Naive thymus-derived CD8-positive, alpha-beta T cell (primary cell): ENCODE measurements around the gene CYSRT1. TPM values are rescaled to one million over a fixed set of nuclear protein-coding genes. Genes with fewer than 3 reads are reported as not detected.

Experiments
- ATAC-seq, 2 donors: fragments of 150-1000 bp; cut with Tn5 transposase in 1 of 2; sonication (Bioruptor Pico), chemical (Tn5 transposase) in 1 of 2; 1 replicate in 1 of 2; 2 replicates in 1 of 2; pipeline ENCODE4 v1.10.0; 2021; ENCODE audit warnings: mild to moderate bottlenecking in 2 of 2, moderate library complexity in 2 of 2
- POLR2A ChIA-PET: fragments of 350-600 bp; sonication (Branson Sonifier 250); formaldehyde crosslinking; loops from one replicate; lab custom pipeline; 2021; ENCODE audit warnings: antibody characterized with exemption; lab: Charles Lee
- DNase-seq, 10 donors: peaks; one replicate each; pipeline versions ENCODE4 v3.0.0 to v3.0.0-alpha.2; 2020 to 2022
- H3K27ac Mint-ChIP-seq, 10 donors: one replicate each; pipeline ENCODE4 v1.8.0; 2020 to 2022; ENCODE audit warnings: mild to moderate bottlenecking in 10 of 10, mixed read lengths in 10 of 10, moderate library complexity in 4 of 10, inconsistent platforms in 1 of 10
- H3K27me3 Mint-ChIP-seq, 5 donors: one replicate each; pipeline ENCODE4 v1.8.0; 2021 to 2022; ENCODE audit warnings: mixed read lengths in 5 of 5
- H3K36me3 Mint-ChIP-seq, 3 donors: one replicate each; pipeline ENCODE4 v1.8.0; 2020 to 2022; ENCODE audit warnings: mixed read lengths in 3 of 3, mild to moderate bottlenecking in 2 of 3, inconsistent platforms in 1 of 3
- H3K4me1 Mint-ChIP-seq, 4 donors: one replicate each; pipeline ENCODE4 v1.8.0; 2021 to 2022; ENCODE audit warnings: mixed read lengths in 4 of 4
- H3K4me3 Mint-ChIP-seq, 10 donors: one replicate each; pipeline ENCODE4 v1.8.0; 2020 to 2022; ENCODE audit warnings: mild to moderate bottlenecking in 10 of 10, mixed read lengths in 10 of 10, moderate library complexity in 6 of 10, inconsistent platforms in 1 of 10
- H3K9me3 Mint-ChIP-seq, 9 donors: one replicate each; pipeline ENCODE4 v1.8.0; 2020 to 2022; ENCODE audit warnings: mixed read lengths in 9 of 9, mild to moderate bottlenecking in 3 of 9, inconsistent platforms in 1 of 9, moderate library complexity in 1 of 9
- polyA plus RNA-seq, 3 donors: library from polyadenylated mRNA; unstranded; fragments of 300-500 nt; fragmentation: Illumina TruSeq; gene quantifications; one replicate each; pipeline ENCODE4 v1.2.3, GENCODE V29; 2021
- total RNA-seq, 8 experiments: library from RNA in 2 of 8; stranded (reverse) in 2 of 8; gene quantifications; one replicate each; pipeline ENCODE4 v1.2.3 and lab custom pipeline; 2021 to 2026

The CYSRT1 gene, protein sequence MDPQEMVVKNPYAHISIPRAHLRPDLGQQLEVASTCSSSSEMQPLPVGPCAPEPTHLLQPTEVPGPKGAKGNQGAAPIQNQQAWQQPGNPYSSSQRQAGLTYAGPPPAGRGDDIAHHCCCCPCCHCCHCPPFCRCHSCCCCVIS
- total RNA-seq (under 1 TPM; 0.30 to 0.47 TPM), polyA plus RNA-seq (not detected), total RNA-seq (lab: John Stamatoyannopoulos, UW) (0 to 0.39 (median 0.18) reads per million in 6 experiments)

GRCh38 chr9:137224830-137225694 lies at the start of gene CYSRT1:
Gene CYSRT1, plus strand, starts transcription at chr9:137225174. Its CDS starts 448 bp downstream, at chr9:137225622.
- Mint-ChIP-seq H3K27me3 (peaks cover 2 to 10% (median 4%) of the 10 kb centered on the region in 5 donors), H3K36me3 (peaks cover 0 to 2% (median 1%) of the 10 kb centered on the region in 3 donors), H3K4me1 (peaks cover 5 to 14% (median 12%) of the 10 kb centered on the region in 4 donors), H3K4me3 (peak within 1 kb of the TSS; percentile 73 to 89 (median 82)), H3K9me3 (no peaks in the 10 kb centered on the region), H3K27ac (peak within 1 kb of the TSS in 9 of 10 donors; percentile 67 to 92 (median 84))
- POLR2A ChIA-PET: interaction anchor here (2.0 to 6.4 kb wide), 7 partner anchors 16 to 138 kb away, joined by 4 to 85 read pairs (median 34); partner anchors contain the start of genes ANAPC2, MAN1B1, NDOR1 and SSNA1
- DNase-seq (no peak), ATAC-seq (no peak)

DNA sequence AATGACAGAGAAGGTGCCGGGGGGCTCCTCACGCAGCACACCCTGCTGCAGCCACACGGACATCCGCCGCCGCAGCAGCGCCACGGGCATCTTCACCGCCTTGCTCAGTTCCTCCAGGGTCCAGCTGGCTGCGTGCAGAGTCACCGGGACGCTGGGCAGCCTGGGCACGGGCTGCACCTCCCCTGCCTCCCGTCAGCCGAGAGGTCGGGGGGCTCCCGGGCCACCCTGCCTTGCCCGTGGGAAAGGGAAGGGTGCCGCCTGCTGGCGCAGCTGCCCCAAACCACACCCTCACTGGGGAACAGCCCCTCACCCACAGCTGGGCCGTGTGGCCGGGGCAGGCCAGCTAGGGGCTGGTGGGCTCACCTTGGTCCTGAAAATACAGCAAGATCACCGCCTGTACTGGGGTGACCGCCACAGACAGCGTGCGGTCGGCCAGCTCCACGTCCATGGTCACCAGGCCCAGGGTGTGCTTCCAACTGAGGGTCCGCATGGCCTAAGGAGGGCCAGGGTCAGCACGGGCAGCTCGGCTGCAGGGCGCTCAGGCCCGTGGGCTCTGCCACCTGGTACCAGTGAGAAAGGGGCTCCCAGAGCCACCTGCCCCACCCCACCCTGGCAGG lies 49.5 kb upstream of the CYSRT1 start:
- H3K4me3 Mint-ChIP-seq: peak overlapping the region in 4 of 10 donors; percentile 18 to 39 (median 26)
- POLR2A ChIA-PET: interaction anchor here (1.1 to 2.4 kb wide), 4 partner anchors 10 to 46 kb away, joined by 3 to 11 read pairs (median 4); partner anchors contain the start of genes ANAPC2 and SSNA1
- no peak overlapping the region for H3K27ac Mint-ChIP-seq
- ATAC-seq (peak in 1 of 2 donors; percentile 24), DNase-seq (no peak)
- H3K27me3 Mint-ChIP-seq: peaks cover 0 to 8% (median 0%) of the 10 kb centered on the region in 5 donors
- H3K9me3 Mint-ChIP-seq: no peaks in the 10 kb centered on the region
- H3K36me3 Mint-ChIP-seq: peaks cover 0 to 17% (median 3%) of the 10 kb centered on the region in 3 donors
- peaks cover 0 to 13% (median under 1%) of the 10 kb centered on the region in 4 donors for H3K4me1 Mint-ChIP-seq

DNA sequence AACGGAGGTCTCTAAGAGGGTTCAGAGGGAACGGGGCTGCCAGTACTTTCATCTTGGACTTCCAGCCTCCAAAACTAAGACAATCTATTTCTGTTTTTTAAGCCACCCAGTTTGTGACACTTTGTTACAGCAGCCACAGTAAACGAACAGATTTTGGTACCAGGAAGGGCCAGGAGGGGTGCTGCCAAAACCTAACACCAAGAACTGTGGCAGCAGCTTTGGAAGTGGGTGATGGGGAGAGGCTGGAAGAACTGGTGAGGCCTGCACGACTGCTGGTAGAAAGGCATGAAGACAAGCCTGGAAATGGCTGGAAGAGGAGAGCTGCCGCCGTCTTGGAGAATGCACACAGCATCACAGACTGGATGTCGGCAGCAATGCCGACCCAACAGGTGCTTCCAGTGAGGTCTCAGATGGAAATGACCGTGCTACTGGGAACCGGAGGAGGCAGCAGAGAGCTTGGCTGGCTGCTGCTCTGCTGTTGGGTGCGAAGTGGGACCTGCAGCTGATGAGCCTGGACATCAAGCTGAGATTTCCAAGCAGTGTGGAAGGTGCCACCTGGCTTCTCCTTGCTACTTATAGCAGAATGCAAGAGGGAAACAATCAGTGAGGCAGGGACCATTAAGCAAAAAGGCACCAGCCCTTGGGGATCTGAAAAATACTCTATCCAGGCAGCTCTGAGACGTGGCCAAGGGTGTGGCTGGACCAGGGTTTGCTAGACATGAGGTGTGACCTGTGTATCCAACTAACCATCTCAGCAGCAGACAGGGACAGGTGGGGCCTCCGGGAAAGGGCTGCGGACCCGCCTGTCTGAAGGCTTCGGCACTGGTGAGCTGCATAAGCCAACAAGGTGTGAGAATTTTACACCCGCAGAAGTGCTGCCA lies 48.4 kb upstream of the CYSRT1 start:
- Mint-ChIP-seq H3K4me1 (peaks cover 0 to 13% (median under 1%) of the 10 kb centered on the region in 4 donors), H3K27ac (peak overlapping the region in 4 of 10 donors; percentile 29 to 78 (median 50)), H3K9me3 (no peaks in the 10 kb centered on the region), H3K36me3 (peaks cover 0 to 17% (median 3%) of the 10 kb centered on the region in 3 donors), H3K4me3 (no peak overlapping the region), H3K27me3 (peaks cover 0 to 2% (median 0%) of the 10 kb centered on the region in 5 donors)
- POLR2A ChIA-PET: interaction anchor here (0.8 kb wide), 1 partner anchor 19 kb away, joined by 3 read pairs; no protein-coding TSS in a partner anchor
- peak; percentile 62 to 69 for ATAC-seq
- DNase-seq: peak in 1 of 10 donors; percentile 30

DNA sequence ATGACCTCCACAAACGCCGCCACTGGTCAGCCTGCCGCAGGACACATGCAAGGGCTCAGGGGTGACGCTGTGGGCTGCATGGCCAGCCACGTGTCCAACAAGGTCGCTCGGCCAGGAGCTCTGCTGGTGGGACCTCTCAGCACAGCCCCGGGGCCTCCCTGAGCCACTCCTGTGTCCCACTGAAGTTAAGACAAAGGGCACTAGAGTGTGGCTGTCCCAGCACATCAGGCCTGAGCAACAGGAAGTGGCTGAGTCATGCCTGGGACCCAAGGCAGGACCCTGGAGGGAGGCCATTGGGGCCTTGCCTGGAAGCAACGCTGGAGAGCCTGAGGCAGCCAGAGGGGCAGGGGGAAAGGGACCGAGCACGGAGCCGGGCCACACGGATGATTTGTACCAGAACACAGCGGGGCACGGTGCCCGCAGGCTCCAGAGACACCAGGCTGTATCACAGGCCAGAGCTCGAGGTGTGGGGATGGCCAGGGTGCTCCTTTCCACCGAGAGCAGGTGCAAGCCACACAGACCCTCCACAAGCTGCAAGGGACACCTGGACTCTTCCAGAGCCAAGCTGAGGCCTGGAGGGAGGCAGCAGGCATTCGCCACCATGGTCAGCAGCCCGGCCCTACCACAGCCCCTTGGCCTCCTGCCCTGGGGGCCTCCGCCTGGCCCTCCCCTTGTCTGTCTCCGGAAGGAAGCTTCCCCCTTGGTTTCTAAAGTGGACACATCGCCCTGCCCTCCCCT lies 46.6 kb upstream of the CYSRT1 start:
- H3K9me3 Mint-ChIP-seq: no peaks in the 10 kb centered on the region
- no peak overlapping the region for H3K27ac Mint-ChIP-seq
- no peaks in the 10 kb centered on the region for H3K27me3 Mint-ChIP-seq
- H3K4me3 Mint-ChIP-seq: no peak overlapping the region
- H3K4me1 Mint-ChIP-seq: peaks cover 0 to 9% (median under 1%) of the 10 kb centered on the region in 4 donors
- no peak for DNase-seq
- no peak for ATAC-seq
- H3K36me3 Mint-ChIP-seq: peaks cover 0 to 31% (median 9%) of the 10 kb centered on the region in 3 donors
- POLR2A ChIA-PET: interaction anchor here (0.6 to 1.7 kb wide), 3 partner anchors 9 to 45 kb away, joined by 4 read pairs; no protein-coding TSS in a partner anchor

- POLR2A ChIA-PET: interaction anchor here (0.6 to 2.2 kb wide), 3 partner anchors 8 to 44 kb away, joined by 4 to 6 read pairs (median 4); no protein-coding TSS in a partner anchor
- H3K9me3 Mint-ChIP-seq: no peaks in the 10 kb centered on the region
- H3K27me3 Mint-ChIP-seq: no peaks in the 10 kb centered on the region
- no peak overlapping the region for H3K4me3 Mint-ChIP-seq
- peaks cover 0 to 37% (median 12%) of the 10 kb centered on the region in 3 donors for H3K36me3 Mint-ChIP-seq
- peaks cover under 1 to 6% (median 2%) of the 10 kb centered on the region in 4 donors for H3K4me1 Mint-ChIP-seq
- H3K27ac Mint-ChIP-seq: no peak overlapping the region
- no peak for ATAC-seq
- no peak for DNase-seq
These were observed 45.9 kb upstream of the CYSRT1 start for GRCh38 chr9:137178939-137179630.

GRCh38 chr9:137179761-137180160 lies 45.2 kb upstream of the CYSRT1 start:
- no peaks in the 10 kb centered on the region for H3K9me3 Mint-ChIP-seq
- H3K4me3 Mint-ChIP-seq: no peak overlapping the region
- peaks cover 3 to 8% (median 6%) of the 10 kb centered on the region in 4 donors for H3K4me1 Mint-ChIP-seq
- ATAC-seq (no peak), DNase-seq (no peak)
- H3K36me3 Mint-ChIP-seq: peaks cover 0 to 43% (median 12%) of the 10 kb centered on the region in 3 donors
- H3K27ac Mint-ChIP-seq: no peak overlapping the region
- H3K27me3 Mint-ChIP-seq: no peaks in the 10 kb centered on the region
- POLR2A ChIA-PET: interaction anchor here (2.2 kb wide), 1 partner anchor 44 kb away, joined by 6 read pairs; no protein-coding TSS in a partner anchor

- H3K4me3 Mint-ChIP-seq: no peak overlapping the region
- peaks cover 0 to 45% (median 12%) of the 10 kb centered on the region in 3 donors for H3K36me3 Mint-ChIP-seq
- POLR2A ChIA-PET: interaction anchor here (2.2 kb wide), 1 partner anchor 43 kb away, joined by 6 read pairs; no protein-coding TSS in a partner anchor
- no peak for ATAC-seq
- H3K27me3 Mint-ChIP-seq: no peaks in the 10 kb centered on the region
- no peaks in the 10 kb centered on the region for H3K9me3 Mint-ChIP-seq
- no peak for DNase-seq
- no peak overlapping the region for H3K27ac Mint-ChIP-seq
- H3K4me1 Mint-ChIP-seq: peaks cover 4 to 12% (median 6%) of the 10 kb centered on the region in 4 donors
These were observed 44.5 kb upstream of the CYSRT1 start for GRCh38 chr9:137180491-137180890.

DNA sequence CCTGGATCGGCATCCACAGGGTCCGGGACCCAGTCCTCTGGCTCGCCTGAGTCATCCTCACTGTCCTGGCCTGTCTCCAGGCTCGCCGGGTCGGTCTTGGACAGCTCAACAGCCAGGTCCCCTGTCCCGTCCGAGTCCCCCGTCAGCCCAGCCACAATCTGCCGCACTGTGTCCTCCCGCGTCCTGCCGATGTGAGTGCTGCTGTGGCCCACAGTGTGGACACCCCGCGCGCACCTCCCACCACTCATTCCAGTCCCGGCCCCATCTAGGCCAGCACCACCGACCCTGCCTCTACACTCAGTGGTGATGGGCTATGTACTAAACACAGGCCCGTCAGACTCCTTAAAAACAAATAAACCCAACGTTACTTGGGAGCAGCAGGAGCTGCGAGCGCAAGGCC lies 43.3 kb upstream of the CYSRT1 start:
- POLR2A ChIA-PET: interaction anchor here (0.6 kb wide), 1 partner anchor 49 kb away, joined by 6 read pairs; no protein-coding TSS in a partner anchor
- ATAC-seq (no peak), DNase-seq (no peak)
- H3K4me3 Mint-ChIP-seq: peak overlapping the region in 1 of 10 donors; percentile 4
- H3K4me1 Mint-ChIP-seq: peaks cover 4 to 20% (median 10%) of the 10 kb centered on the region in 4 donors
- no peaks in the 10 kb centered on the region for H3K27me3 Mint-ChIP-seq
- H3K27ac Mint-ChIP-seq: no peak overlapping the region
- no peaks in the 10 kb centered on the region for H3K9me3 Mint-ChIP-seq
- peaks cover 0 to 45% (median 14%) of the 10 kb centered on the region in 3 donors for H3K36me3 Mint-ChIP-seq

DNA sequence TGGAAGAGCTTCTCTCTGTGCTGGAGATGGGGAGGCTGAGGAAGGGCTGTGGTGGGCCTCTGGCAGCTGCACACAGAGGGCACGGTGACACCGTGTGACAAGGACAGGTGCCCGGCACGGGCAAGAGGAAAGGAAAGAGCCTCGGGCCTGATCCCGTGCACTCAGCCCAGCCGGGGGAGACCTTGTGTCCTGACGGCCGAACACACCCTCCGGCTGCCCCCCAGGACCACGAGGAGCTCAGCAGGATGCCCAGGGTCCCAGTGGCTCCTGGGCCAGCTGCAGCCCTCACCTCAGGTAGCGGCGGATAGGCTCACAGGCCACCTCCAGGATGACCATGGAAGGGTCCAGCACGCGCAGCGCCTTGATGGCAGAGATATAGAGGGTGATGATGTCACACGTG lies 42.1 kb upstream of the CYSRT1 start:
- Mint-ChIP-seq H3K27me3 (no peaks in the 10 kb centered on the region), H3K4me3 (peak overlapping the region in 1 of 10 donors; percentile 71), H3K9me3 (no peaks in the 10 kb centered on the region), H3K27ac (no peak overlapping the region), H3K36me3 (peaks cover 0 to 40% (median 16%) of the 10 kb centered on the region in 3 donors), H3K4me1 (peaks cover 4 to 31% (median 19%) of the 10 kb centered on the region in 4 donors)
- ATAC-seq: no peak
- no peak for DNase-seq
- POLR2A ChIA-PET: interaction anchor here (1.0 to 1.2 kb wide), 2 partner anchors 40 to 58 kb away, joined by 3 to 5 read pairs; partner anchors contain the start of gene TUBB4B

DNA sequence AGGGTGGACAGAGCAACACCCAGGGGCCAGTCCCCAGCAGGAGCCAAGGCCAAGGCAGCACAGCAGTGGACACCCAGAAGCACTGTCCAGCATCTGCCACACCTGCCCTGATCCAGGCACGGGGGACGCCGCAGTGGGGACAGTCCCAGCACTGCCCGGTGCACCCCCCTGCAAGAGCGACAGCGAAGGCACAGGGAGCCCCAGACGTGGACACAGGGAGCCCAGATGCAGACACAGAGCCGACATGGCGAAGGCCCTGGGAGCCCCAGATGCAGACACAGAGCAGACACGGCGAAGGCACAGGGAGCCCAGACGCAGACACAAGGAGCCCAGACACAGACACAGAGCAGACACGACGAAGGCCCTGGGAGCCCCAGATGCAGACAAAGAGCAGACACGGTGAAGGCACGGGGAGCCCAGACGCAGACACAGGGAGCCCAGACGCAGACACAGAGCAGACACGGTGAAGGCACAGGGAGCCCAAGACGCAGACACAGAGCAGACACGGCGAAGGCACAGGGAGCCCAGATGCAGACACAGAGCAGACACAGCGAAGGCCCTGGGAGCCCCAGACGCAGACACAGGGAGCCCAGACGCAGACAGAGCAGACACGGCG lies 40.9 kb upstream of the CYSRT1 start:
- Mint-ChIP-seq H3K9me3 (no peaks in the 10 kb centered on the region), H3K27ac (no peak overlapping the region), H3K4me3 (peak overlapping the region in 4 of 10 donors; percentile 21 to 43 (median 42)), H3K4me1 (peaks cover 6 to 35% (median 25%) of the 10 kb centered on the region in 4 donors), H3K27me3 (no peaks in the 10 kb centered on the region), H3K36me3 (peaks cover 0 to 36% (median 16%) of the 10 kb centered on the region in 3 donors)
- DNase-seq (no peak), ATAC-seq (no peak)
- POLR2A ChIA-PET: interaction anchor here (0.6 kb wide), 1 partner anchor 17 kb away, joined by 5 read pairs; the partner anchor contains the start of gene TPRN
